Sigmoid colon (tissue), 7 donors: ENCODE results near the gene VGF. TPM values are rescaled to one million over a fixed set of nuclear protein-coding genes. Genes with fewer than 3 reads are reported as not detected.
A peak's percentile ranks its signal among the peaks of the same experiment; 100 is the strongest.
"Not testable (repeated sequence)": the region's sequence is repeated elsewhere in the genome, so short reads cannot be mapped to it uniquely, and the experiment has no call there.

Source experiments
- DNase-seq: peaks from one replicate; pipeline ENCODE4 v3.0.0-alpha.2; 2019
- H3K27ac ChIP-seq, 4 donors: fragments of 200-600 bp; sonication (generic); one replicate each; pipeline ENCODE4 v1.5.1; 2016 to 2019; ENCODE audit warnings: mild to moderate bottlenecking in 1 of 4
- H3K27me3 ChIP-seq, 3 donors: fragments of 200-600 bp; sonication (generic); one replicate each; pipeline ENCODE4 v1.5.1; 2019; ENCODE audit warnings: mild to moderate bottlenecking in 1 of 3
- H3K36me3 ChIP-seq, 4 donors: fragments of 200-600 bp; sonication (generic); one replicate each; pipeline ENCODE4 v1.5.1; 2016 to 2019
- H3K4me1 ChIP-seq, 4 donors: fragments of 200-600 bp; sonication (generic); one replicate each; pipeline ENCODE4 v1.5.1; 2017 to 2019
- H3K4me3 ChIP-seq, 4 donors: fragments of 200-600 bp; sonication (generic); one replicate each; pipeline ENCODE4 v1.5.1; 2017 to 2019; ENCODE audit warnings: mild to moderate bottlenecking in 2 of 4, moderate library complexity in 1 of 4
- H3K9me3 ChIP-seq, 4 donors: fragments of 200-600 bp in 3 of 4; sonication (generic) in 3 of 4; one replicate each; pipeline versions ENCODE4 v1.5.1 to v1.6.1; 2013 to 2019
- EP300 ChIP-seq, 4 donors: sonication (generic); formaldehyde crosslinking; IDR thresholded peaks; one replicate each; pipeline ENCODE4 v1.6.1; 2017; ENCODE audit warnings: antibody characterized with exemption in 4 of 4
- POLR2A ChIP-seq, 2 donors: fragments of 450-650 bp; IDR thresholded peaks; one replicate each; pipeline ENCODE4 v1.6.1; 2016; ENCODE audit warnings: antibody characterized with exemption in 2 of 2, mild to moderate bottlenecking in 2 of 2, moderate library complexity in 2 of 2
- POLR2AphosphoS5 ChIP-seq, 4 donors: sonication (generic); formaldehyde crosslinking; IDR thresholded peaks; one replicate each; pipeline ENCODE4 v1.6.1; 2017; ENCODE audit warnings: antibody characterized with exemption in 4 of 4
- WGBS, 2 donors: extraction: QIAGEN DNeasy Blood & Tissue Kit; methylation state at CpG; one replicate each; pipeline ENCODE4 v1.1.7; 2013; 5-methylcytosine and 5-hydroxymethylcytosine counted together
- intact Hi-C: fragments of 100-400 bp; cut with DNase I; formaldehyde crosslinking; loops from one replicate; pipeline ENCODE4 v1.15.1; 2023
- polyA plus RNA-seq, 3 donors: library from polyadenylated mRNA; stranded (reverse); fragments of 200-250 nt; gene quantifications; one replicate each; pipeline ENCODE4 v1.2.3, GENCODE V29; 2013
- total RNA-seq, 4 donors: library from RNA; depleted of rRNA; stranded (reverse); fragments of >200 nt; gene quantifications; one replicate each; pipeline ENCODE4 v1.1.0, GENCODE V29; 2016
- TF ChIP-seq, protein P1 (sequence below), 4 experiments: fragments of 450-650 bp in 3 of 4; fragments of 200-600 bp in 1 of 4; IDR thresholded peaks; one replicate each; pipeline ENCODE4 v1.5.1; 2016 to 2019; ENCODE audit warnings: antibody characterized with exemption in 4 of 4, mild to moderate bottlenecking in 3 of 4, moderate library complexity in 2 of 4
- donor health status: healthy with polysubstance abuse.
- donor health status: Bipolar disorder and iron deficiency.
- donor health status: healthy.

VGF gene
- total and polyA plus RNA-seq, 7 donors, result 0.54 to 0.68 (median 0.55) TPM; not detected in 4

DNA sequence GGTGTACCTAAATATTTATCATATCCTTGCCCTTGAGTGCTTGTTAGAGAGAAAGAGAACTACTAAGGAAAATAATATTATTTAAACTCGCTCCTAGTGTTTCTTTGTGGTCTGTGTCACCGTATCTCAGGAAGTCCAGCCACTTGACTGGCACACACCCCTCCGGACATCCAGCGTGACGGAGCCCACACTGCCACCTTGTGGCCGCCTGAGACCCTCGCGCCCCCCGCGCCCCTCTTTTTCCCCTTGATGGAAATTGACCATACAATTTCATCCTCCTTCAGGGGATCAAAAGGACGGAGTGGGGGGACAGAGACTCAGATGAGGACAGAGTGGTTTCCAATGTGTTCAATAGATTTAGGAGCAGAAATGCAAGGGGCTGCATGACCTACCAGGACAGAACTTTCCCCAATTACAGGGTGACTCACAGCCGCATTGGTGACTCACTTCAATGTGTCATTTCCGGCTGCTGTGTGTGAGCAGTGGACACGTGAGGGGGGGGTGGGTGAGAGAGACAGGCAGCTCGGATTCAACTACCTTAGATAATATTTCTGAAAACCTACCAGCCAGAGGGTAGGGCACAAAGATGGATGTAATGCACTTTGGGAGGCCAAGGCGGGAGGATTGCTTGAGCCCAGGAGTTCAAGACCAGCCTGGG, 27.0 kb downstream of the VGF start:
- peak; percentile 94 for DNase-seq
- Histone ChIP-seq H3K4me1 (peaks cover 0 to 13% (median 9%) of the 10 kb centered on the region in 4 donors), H3K27me3 (peaks cover 0 to 10% (median 0%) of the 10 kb centered on the region in 3 donors), H3K36me3 (no peaks in the 10 kb centered on the region), H3K9me3 (no peaks in the 10 kb centered on the region), H3K27ac (peak overlapping the region in 3 of 4 donors; percentile 42 to 67 (median 59)), H3K4me3 (peak overlapping the region in 3 of 4 donors; percentile 1 to 13 (median 6))
- intact Hi-C loops, result loop anchor here (5.0 kb wide), 1 partner anchor 41 kb away; no protein-coding TSS in a partner anchor
- WGBS, 2 donors, result 4 to 6% methylated on average over 16 of the region's 16 CpGs
- TF ChIP-seq, protein P1, sequence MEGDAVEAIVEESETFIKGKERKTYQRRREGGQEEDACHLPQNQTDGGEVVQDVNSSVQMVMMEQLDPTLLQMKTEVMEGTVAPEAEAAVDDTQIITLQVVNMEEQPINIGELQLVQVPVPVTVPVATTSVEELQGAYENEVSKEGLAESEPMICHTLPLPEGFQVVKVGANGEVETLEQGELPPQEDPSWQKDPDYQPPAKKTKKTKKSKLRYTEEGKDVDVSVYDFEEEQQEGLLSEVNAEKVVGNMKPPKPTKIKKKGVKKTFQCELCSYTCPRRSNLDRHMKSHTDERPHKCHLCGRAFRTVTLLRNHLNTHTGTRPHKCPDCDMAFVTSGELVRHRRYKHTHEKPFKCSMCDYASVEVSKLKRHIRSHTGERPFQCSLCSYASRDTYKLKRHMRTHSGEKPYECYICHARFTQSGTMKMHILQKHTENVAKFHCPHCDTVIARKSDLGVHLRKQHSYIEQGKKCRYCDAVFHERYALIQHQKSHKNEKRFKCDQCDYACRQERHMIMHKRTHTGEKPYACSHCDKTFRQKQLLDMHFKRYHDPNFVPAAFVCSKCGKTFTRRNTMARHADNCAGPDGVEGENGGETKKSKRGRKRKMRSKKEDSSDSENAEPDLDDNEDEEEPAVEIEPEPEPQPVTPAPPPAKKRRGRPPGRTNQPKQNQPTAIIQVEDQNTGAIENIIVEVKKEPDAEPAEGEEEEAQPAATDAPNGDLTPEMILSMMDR (IDR thresholded peaks at IDR 0.05), result peak; percentile 67 to 84 (median 74)
- peak in 1 of 4 donors; percentile 28 for TF ChIP-seq EP300 (IDR thresholded peaks at IDR 0.05)
- peak; percentile 34 to 76 (median 39) for TF ChIP-seq POLR2AphosphoS5 (IDR thresholded peaks at IDR 0.05)
- no peak for TF ChIP-seq POLR2A (IDR thresholded peaks at IDR 0.05)

DNA sequence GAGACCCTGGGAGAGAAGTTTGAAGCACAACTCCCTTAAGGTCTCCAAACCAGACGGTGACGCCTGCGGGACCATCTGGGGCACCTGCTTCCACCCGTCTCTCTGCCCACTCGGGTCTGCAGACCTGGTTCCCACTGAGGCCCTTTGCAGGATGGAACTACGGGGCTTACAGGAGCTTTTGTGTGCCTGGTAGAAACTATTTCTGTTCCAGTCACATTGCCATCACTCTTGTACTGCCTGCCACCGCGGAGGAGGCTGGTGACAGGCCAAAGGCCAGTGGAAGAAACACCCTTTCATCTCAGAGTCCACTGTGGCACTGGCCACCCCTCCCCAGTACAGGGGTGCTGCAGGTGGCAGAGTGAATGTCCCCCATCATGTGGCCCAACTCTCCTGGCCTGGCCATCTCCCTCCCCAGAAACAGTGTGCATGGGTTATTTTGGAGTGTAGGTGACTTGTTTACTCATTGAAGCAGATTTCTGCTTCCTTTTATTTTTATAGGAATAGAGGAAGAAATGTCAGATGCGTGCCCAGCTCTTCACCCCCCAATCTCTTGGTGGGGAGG, 27.6 kb downstream of the VGF start:
- no peak for DNase-seq
- intact Hi-C loops, result loop anchor here (5.0 kb wide), 1 partner anchor 40 kb away; no protein-coding TSS in a partner anchor
- TF ChIP-seq POLR2AphosphoS5 (IDR thresholded peaks at IDR 0.05), result no peak
- TF ChIP-seq POLR2A (IDR thresholded peaks at IDR 0.05), result no peak
- no peak for TF ChIP-seq EP300 (IDR thresholded peaks at IDR 0.05)
- TF ChIP-seq, protein P1 (IDR thresholded peaks at IDR 0.05), result no peak
- Histone ChIP-seq H3K4me3 (peak overlapping the region in 3 of 4 donors; percentile 1 to 13 (median 6)), H3K4me1 (peaks cover 0 to 13% (median 9%) of the 10 kb centered on the region in 4 donors), H3K36me3 (no peaks in the 10 kb centered on the region), H3K27ac (peak overlapping the region in 3 of 4 donors; percentile 42 to 67 (median 59)), H3K27me3 (peaks cover 0 to 6% (median 0%) of the 10 kb centered on the region in 3 donors), H3K9me3 (no peaks in the 10 kb centered on the region)
- WGBS, 2 donors, result 64 to 71% methylated on average over 9 of the region's 9 CpGs

DNA sequence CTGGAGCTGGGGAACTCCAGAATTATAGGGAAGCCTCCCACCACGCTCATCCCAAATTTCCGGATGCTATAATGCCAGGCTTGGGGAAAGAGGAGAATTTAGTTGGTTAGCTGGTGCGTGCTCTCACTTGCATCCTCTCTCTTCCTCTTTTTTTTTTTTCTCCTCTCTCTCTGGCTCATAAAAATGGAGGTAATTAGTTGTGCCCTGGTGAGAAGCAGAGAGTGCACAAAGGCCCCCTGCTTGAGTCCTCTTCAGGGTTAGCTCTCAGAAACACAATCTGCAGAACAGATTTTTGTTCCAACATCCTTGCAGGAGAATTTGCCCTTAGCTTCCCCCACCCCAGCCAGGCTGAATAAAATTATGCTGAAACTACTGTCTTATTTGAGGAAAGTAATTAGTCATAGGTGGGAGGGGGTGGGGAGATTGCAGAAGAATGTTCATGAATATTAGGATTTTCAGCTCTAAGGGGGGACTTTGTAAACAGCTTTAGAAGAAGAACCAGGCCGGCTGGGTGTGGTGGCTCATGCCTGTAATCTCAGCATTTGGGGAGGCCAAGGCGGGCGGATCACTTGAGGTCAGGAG, 30.9 kb downstream of the VGF start:
- peaks cover 0 to 2% (median 0%) of the 10 kb centered on the region in 4 donors for H3K36me3 ChIP-seq
- no peaks in the 10 kb centered on the region for H3K27me3 ChIP-seq
- no peak for TF ChIP-seq EP300 (IDR thresholded peaks at IDR 0.05)
- TF ChIP-seq POLR2AphosphoS5 (IDR thresholded peaks at IDR 0.05), result no peak
- no peak for TF ChIP-seq POLR2A (IDR thresholded peaks at IDR 0.05)
- TF ChIP-seq, protein P1 (IDR thresholded peaks at IDR 0.05), result no peak
- DNase-seq, result no peak
- peaks cover 0 to 13% (median 9%) of the 10 kb centered on the region in 4 donors for H3K4me1 ChIP-seq
- no peak overlapping the region for H3K4me3 ChIP-seq
- no peak overlapping the region for H3K27ac ChIP-seq
- WGBS, 2 donors, result 77% methylated on average over 6 of the region's 6 CpGs
- intact Hi-C loops, result no loop called here
- no peaks in the 10 kb centered on the region for H3K9me3 ChIP-seq

DNA sequence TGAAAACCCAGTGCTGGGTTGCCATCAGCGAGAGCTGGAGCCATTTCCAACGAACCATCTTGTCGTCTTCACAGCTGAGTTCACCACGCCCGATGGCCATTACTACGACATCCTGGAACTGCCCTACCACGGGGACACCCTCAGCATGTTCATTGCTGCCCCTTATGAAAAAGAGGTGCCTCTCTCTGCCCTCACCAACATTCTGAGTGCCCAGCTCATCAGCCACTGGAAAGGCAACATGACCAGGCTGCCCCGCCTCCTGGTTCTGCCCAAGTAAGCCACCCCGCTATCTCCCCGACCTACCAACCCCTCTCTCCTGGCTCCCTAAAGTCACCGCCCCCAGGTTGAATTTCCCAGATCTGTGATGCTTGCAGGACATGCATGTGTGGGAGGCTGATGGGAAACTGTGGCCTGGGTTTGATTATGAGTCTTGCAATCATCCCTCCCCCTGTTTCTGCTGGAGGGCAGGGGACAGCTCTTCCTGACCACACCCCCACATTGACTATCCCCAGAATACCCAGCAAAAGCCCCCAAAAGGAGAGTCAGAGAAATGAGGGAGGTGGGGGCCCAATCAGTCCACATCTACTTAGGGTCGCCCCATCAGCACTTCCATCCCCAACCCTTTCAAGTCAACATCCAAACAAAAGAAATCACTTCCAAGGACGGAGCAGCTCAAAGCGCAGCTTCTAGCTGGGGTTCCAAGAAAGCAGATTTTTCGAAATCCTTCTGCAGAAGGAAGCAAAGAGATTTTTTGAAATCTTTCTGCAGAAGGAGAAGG, 31.6 kb downstream of the VGF start:
- no peaks in the 10 kb centered on the region for H3K27me3 ChIP-seq
- no peaks in the 10 kb centered on the region for H3K9me3 ChIP-seq
- whole genome bisulfite sequencing, 2 donors, result 78 to 81% methylated on average over 15 of the region's 15 CpGs
- TF ChIP-seq POLR2A (IDR thresholded peaks at IDR 0.05) (no peak), POLR2AphosphoS5 (IDR thresholded peaks at IDR 0.05) (peak in 1 of 4 donors; percentile 4)
- TF ChIP-seq, protein P1 (IDR thresholded peaks at IDR 0.05), result no peak
- H3K4me1 ChIP-seq, result peaks cover 0 to 13% (median 9%) of the 10 kb centered on the region in 4 donors
- intact Hi-C loops, result no loop called here
- H3K4me3 ChIP-seq, result no peak overlapping the region
- peaks cover 0 to 2% (median 0%) of the 10 kb centered on the region in 4 donors for H3K36me3 ChIP-seq
- H3K27ac ChIP-seq, result no peak overlapping the region
- DNase-seq, result no peak

DNA sequence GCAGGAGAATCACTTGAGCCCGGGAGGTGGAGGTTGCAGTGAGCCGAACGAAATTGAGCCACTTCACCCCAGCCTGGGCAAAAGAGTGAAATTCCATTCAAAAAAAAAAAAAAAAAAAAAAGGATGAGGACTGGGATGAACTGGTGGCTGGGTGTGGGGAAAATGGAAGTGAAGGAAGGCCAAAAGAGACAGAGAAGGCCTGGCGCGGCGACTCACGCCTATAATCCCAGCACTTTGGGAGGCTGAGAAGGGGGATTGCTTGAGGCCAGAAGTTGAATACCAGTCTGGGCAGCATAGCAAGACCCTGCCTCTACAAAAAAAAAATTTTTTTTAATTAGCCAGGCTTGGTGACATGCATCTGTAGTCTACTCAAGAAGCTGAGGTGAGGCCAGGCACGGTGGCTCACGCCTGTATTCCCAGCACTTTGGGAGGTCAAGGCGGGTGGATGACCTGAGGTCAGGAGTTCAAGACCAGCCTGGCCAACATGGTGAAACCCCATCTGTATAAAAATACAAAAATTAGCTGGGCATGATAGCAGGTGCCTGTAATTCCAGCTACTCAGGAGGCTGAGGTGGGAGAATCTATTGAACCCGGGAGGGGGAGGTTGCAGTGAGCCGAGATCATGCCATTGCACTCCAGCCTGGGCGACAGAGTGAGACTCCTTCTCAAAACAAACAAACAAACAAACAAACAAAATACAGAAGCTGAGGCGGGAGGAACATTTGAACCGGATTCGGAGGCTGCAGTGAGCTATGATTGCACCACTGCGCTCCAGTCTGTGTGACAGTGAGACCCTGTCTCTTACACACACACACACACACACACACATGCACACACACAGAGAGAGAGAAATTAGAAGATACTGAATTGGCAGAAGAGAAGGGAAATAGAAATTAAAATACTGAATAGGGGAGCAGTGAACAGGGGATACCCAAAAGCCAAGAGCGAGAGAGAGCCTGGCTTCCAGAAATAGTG, 32.5 kb downstream of the VGF start:
- H3K4me1 ChIP-seq, result peaks cover 0 to 15% (median 2%) of the 10 kb centered on the region in 4 donors
- H3K27me3 ChIP-seq, H3K4me3 ChIP-seq, H3K27ac ChIP-seq, H3K9me3 ChIP-seq, DNase-seq, intact Hi-C loops, H3K36me3 ChIP-seq: not testable (repeated sequence)
- WGBS, 2 donors, result 83 to 86% methylated on average over 18 of the region's 18 CpGs
